GM12878 (cell line): ENCODE data around the gene FUS. TPM values are rescaled to one million over a fixed set of nuclear protein-coding genes. Genes with fewer than 3 reads are reported as not detected.

ENCODE experiments used
- ATAC-seq: fragments of 200-7000 bp; cut with Tn5 transposase; 3 replicates; pipeline ENCODE4 v1.9.1; 2020; ENCODE audit warnings: mild to moderate bottlenecking, moderate library complexity
- BruUV-seq: library from RNA; stranded (reverse); fragments of 400-500 nt; replicated peaks from 2 replicates; lab custom pipeline; 2021; lab: Mats Ljungman, UMichigan
- CTCF ChIA-PET: fragments of 300-600 bp; sonication (Branson Sonifier 250); formaldehyde crosslinking; extraction: SDS; loops from one replicate; lab custom pipeline; 2021; ENCODE audit warnings: inconsistent platforms; lab: Yijun Ruan, JAX
- POLR2A ChIA-PET: fragments of 350-600 bp; formaldehyde crosslinking; extraction: SDS; loops from one replicate; lab custom pipeline; 2021; ENCODE audit warnings: inconsistent platforms; lab: Charles Lee
- RAD21 ChIA-PET: fragments of 300-600 bp; sonication (Branson Sonifier 250); formaldehyde crosslinking; loops from one replicate; lab custom pipeline; 2023; ENCODE audit warnings: antibody characterized with exemption; ENCODE audit not compliant: unreplicated experiment; lab: Charles Lee
- SMC1A ChIA-PET: fragments of 300-600 bp; sonication (Branson Sonifier 250); formaldehyde crosslinking; loops from one replicate; lab custom pipeline; 2023; ENCODE audit not compliant: unreplicated experiment, uncharacterized antibody; lab: Charles Lee
- DNase-seq: peaks from one replicate; pipeline ENCODE4 v3.0.0-alpha.2; 2011; ENCODE audit warnings: low read depth, low spot score
- FAIRE-seq: peaks from 3 replicates; lab custom pipeline; 2011; peaks lifted over from hg19 to GRCh38; lab: Jason Lieb, UNC
- H2AFZ ChIP-seq: 2 replicates; pipeline ENCODE4 v1.6.0; 2011; ENCODE audit warnings: low read depth, low read length, control low read depth; ENCODE audit not compliant: control insufficient read depth
- H3K27ac ChIP-seq: 2 replicates; pipeline ENCODE4 v1.5.1; 2011; ENCODE audit warnings: control low read depth; ENCODE audit not compliant: control insufficient read depth, insufficient read depth
- H3K27me3 ChIP-seq, 2 experiments: replicated peaks in 1 of 2; 2 replicates each; pipeline versions ENCODE4 v1.6.0 to v1.6.1; 2011; ENCODE audit warnings: low read length in 1 of 2; ENCODE audit not compliant: control insufficient read depth in 2 of 2, insufficient read depth in 2 of 2
- H3K36me3 ChIP-seq, 2 experiments: 2 replicates each; pipeline ENCODE4 v1.5.1; 2011; ENCODE audit warnings: low read length in 1 of 2; ENCODE audit not compliant: control insufficient read depth in 2 of 2, insufficient read depth in 2 of 2
- H3K4me1 ChIP-seq: 2 replicates; pipeline ENCODE4 v1.6.1; 2011; ENCODE audit warnings: mild to moderate bottlenecking, low read length, moderate library complexity, mixed read lengths; ENCODE audit not compliant: control insufficient read depth, insufficient read depth
- H3K4me2 ChIP-seq: 2 replicates; pipeline ENCODE4 v1.6.0; 2011; ENCODE audit warnings: control low read depth; ENCODE audit not compliant: control insufficient read depth, insufficient read depth
- H3K4me3 ChIP-seq: fragments of 200-600 bp; sonication (generic); 2 replicates; pipeline ENCODE4 v1.5.1; 2016
- H3K79me2 ChIP-seq: 2 replicates; pipeline ENCODE4 v1.6.0; 2011; ENCODE audit warnings: low read length; ENCODE audit not compliant: control insufficient read depth, insufficient read depth
- H3K9ac ChIP-seq: 2 replicates; pipeline ENCODE4 v1.8.0; 2011; ENCODE audit warnings: low read length, control low read depth, mixed read lengths; ENCODE audit not compliant: control insufficient read depth, insufficient read depth
- H3K9me3 ChIP-seq: replicated peaks from 3 replicates; pipeline ENCODE4 v1.5.1; 2011; ENCODE audit warnings: mild to moderate bottlenecking, low read length; ENCODE audit not compliant: control insufficient read depth, insufficient read depth
- H4K20me1 ChIP-seq: 2 replicates; pipeline ENCODE4 v1.6.0; 2011; ENCODE audit not compliant: control insufficient read depth, insufficient read depth
- BHLHE40 ChIP-seq, 2 experiments: fragments of 450-650 bp in 1 of 2; IDR thresholded peaks; 2 replicates each; pipeline ENCODE4 v1.6.1; 2011 to 2017; ENCODE audit warnings: low read depth in 2 of 2, borderline replicate concordance in 1 of 2, improper control_type of control experiment in 1 of 2, low read length in 1 of 2, mild to moderate bottlenecking in 1 of 2
- CBFB ChIP-seq: IDR thresholded peaks from 2 replicates; pipeline ENCODE4 v1.6.1; 2016; ENCODE audit warnings: antibody characterized with exemption, low read depth
- CBX5 ChIP-seq: sonication (generic); IDR thresholded peaks from 2 replicates; pipeline ENCODE4 v1.6.1; 2016; ENCODE audit warnings: low read depth, moderate library complexity, mild to moderate bottlenecking, inconsistent platforms
- CREM ChIP-seq: IDR thresholded peaks from 2 replicates; pipeline ENCODE4 v1.6.1; 2014; ENCODE audit warnings: antibody characterized with exemption, low read depth
- EZH2 ChIP-seq: IDR thresholded peaks from 2 replicates; pipeline ENCODE4 v1.6.1; 2012; ENCODE audit warnings: low read depth, mild to moderate bottlenecking, control low read depth, inconsistent platforms, low read length, borderline replicate concordance; ENCODE audit not compliant: control insufficient read depth
- FOXK2 ChIP-seq: fragments of 450-650 bp; IDR thresholded peaks from 2 replicates; pipeline ENCODE4 v1.6.1; 2017; ENCODE audit warnings: mild to moderate bottlenecking, moderate library complexity
- GABPA ChIP-seq: IDR thresholded peaks from 2 replicates; pipeline ENCODE4 v1.6.1; 2014; ENCODE audit warnings: antibody characterized with exemption, low read depth, mild to moderate bottlenecking, inconsistent platforms
- IKZF2 ChIP-seq, 2 experiments: fragments of 450-650 bp; IDR thresholded peaks; 2 replicates each; pipeline ENCODE4 v1.6.1; 2017; ENCODE audit warnings: mild to moderate bottlenecking in 2 of 2, moderate library complexity in 2 of 2
- IRF4 ChIP-seq: IDR thresholded peaks from 2 replicates; pipeline ENCODE4 v1.6.1; 2011; ENCODE audit warnings: low read depth, low read length
- JUND ChIP-seq: IDR thresholded peaks from 2 replicates; pipeline ENCODE4 v1.6.1; 2012; ENCODE audit warnings: low read depth, mild to moderate bottlenecking, low read length, improper control_type of control experiment, moderate library complexity
- MEF2A ChIP-seq: IDR thresholded peaks from 2 replicates; pipeline ENCODE4 v1.6.1; 2011; ENCODE audit warnings: low read depth, mild to moderate bottlenecking, low read length, moderate library complexity; ENCODE audit not compliant: insufficient read depth
- NBN ChIP-seq: fragments of 450-650 bp; IDR thresholded peaks from 2 replicates; pipeline ENCODE4 v1.6.1; 2016
- NFIC ChIP-seq: IDR thresholded peaks from 2 replicates; pipeline ENCODE4 v1.6.1; 2012; ENCODE audit warnings: low read depth, mild to moderate bottlenecking, inconsistent platforms, low read length, moderate library complexity
- POLR2A ChIP-seq: IDR thresholded peaks from 2 replicates; pipeline ENCODE4 v1.6.1; 2011; ENCODE audit warnings: low read depth, mild to moderate bottlenecking, low read length
- SMARCA5 ChIP-seq: fragments of 450-650 bp; IDR thresholded peaks from 2 replicates; pipeline ENCODE4 v1.6.1; 2017; ENCODE audit warnings: mild to moderate bottlenecking
- ZSCAN29 ChIP-seq: fragments of 450-650 bp; IDR thresholded peaks from 2 replicates; pipeline ENCODE4 v1.6.1; 2017; ENCODE audit warnings: mild to moderate bottlenecking, moderate library complexity
- ZZZ3 ChIP-seq: IDR thresholded peaks from 2 replicates; pipeline ENCODE4 v1.6.1; 2011; ENCODE audit warnings: low read depth; ENCODE audit not compliant: control insufficient read depth, insufficient read length
- whole genome bisulfite sequencing: methylation state at CpG from one replicate; pipeline ENCODE4 v1.1.6; 2016; ENCODE audit warnings: low lambda C conversion rate; ENCODE audit not compliant: insufficient replicate concordance, insufficient coverage; ENCODE audit errors: missing lambda C conversion rate; 5-methylcytosine and 5-hydroxymethylcytosine counted together
- in situ Hi-C: fragments of 300-500 bp; cut with MboI; formaldehyde crosslinking; loops from 9 replicates; pipeline ENCODE4 v1.14.3; 2018; ENCODE audit warnings: mixed read lengths
- intact Hi-C: fragments of 100-400 bp; cut with micrococcal nuclease; formaldehyde crosslinking; loops from one replicate; pipeline ENCODE4 v1.14.2; 2022; ENCODE audit not compliant: unreplicated experiment
- polyA plus RNA-seq, 11 experiments: library from polyadenylated mRNA; depleted of rRNA in 4 of 11; unstranded in 6 of 11; stranded (reverse) in 5 of 11; fragments of >200 nt; fragmentation: Nextera tagmentation in 4 of 11; fragmentation: Illumina TruSeq in 1 of 11; extraction: Ambion mirVana in 4 of 11; extraction: Trizol in 1 of 11; gene quantifications; 1 replicate in 1 of 11; 2 replicates in 10 of 11; pipeline versions ENCODE4 v1.2.1 to v1.2.3, GENCODE V29; 2011 to 2016; ENCODE audit warnings: inconsistent platforms in 2 of 11, missing spikeins in 2 of 11, low read depth in 1 of 11
- total RNA-seq, 4 experiments: library from RNA; depleted of rRNA in 3 of 4; stranded (reverse); fragments of >200 nt in 3 of 4; fragmentation: Illumina TruSeq in 1 of 4; extraction: Trizol in 1 of 4; gene quantifications; 2 replicates each; pipeline versions ENCODE4 v1.2.1 to v1.2.3, GENCODE V29; 2013 to 2021
- TF ChIP-seq, protein P1 (sequence below): IDR thresholded peaks from 2 replicates; pipeline ENCODE4 v1.6.1; 2012; ENCODE audit warnings: low read depth, low read length, improper control_type of control experiment
- TF ChIP-seq, protein P2 (sequence below): IDR thresholded peaks from 2 replicates; pipeline ENCODE4 v1.6.1; 2012; ENCODE audit warnings: low read depth, low read length, improper control_type of control experiment
- TF ChIP-seq, protein P3 (sequence below): fragments of 450-650 bp; IDR thresholded peaks from 2 replicates; pipeline ENCODE4 v1.6.1; 2014; ENCODE audit warnings: mild to moderate bottlenecking

FUS gene
- total and polyA plus RNA-seq, 10 of the 15 experiments (the other 5 are each of a cell fraction or from before 2014, with no cell fraction given), result 46.8 to 521 (median 347) TPM

DNA sequence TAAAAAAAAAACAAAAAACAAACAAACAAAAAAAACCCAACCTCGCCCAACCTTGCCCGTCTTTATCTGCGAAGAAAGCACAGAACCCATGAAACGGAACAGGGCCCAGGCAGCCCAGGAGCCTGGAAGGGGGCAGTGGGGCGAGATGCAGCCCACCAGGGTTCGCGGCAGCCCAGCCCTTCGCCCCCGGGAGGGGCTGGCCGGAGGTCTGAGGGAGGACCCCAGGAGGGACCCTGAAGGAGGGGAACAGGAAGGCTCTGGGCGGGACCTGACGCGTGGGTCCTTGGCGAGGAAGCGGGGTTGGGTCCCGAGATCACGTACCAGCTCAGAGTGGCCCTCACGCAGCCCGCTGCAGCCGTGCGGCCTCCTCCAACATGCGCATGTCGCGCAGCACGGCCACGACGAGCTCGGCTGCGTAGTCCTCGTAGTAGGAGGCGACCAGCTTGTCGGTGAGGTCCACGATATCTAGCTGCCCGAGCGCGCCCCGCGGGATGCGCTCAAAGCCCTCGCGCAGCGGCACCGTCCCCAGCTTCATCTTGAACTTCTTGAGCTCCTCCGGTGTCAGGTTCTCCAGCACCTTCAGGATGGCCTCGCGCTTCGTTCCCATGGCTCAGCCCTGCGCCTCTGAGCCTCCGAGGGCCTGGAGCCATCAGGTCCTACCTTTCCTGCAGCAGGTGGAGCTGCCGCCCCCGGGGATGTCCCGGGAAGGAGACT lies 36.6 kb downstream of the FUS start, which contains the start of gene PYDC1:
TSS of gene PYDC1 (minus strand) at position 714 of the 714 bp plus-strand sequence. CDS start at position 607, 107 bp downstream.
- Histone ChIP-seq H3K36me3 (no peaks in the 10 kb centered on the region), H4K20me1 (no peaks in the 10 kb centered on the region), H3K4me1 (peaks cover 14% of the 10 kb centered on the region), H3K4me3 (no peak within 1 kb of the TSS), H3K4me2 (peak within 1 kb of the TSS; percentile 64), H3K9ac (no peak within 1 kb of the TSS), H3K27ac (no peak within 1 kb of the TSS), H2AFZ (no peak within 1 kb of the TSS), H3K27me3 (peaks cover 14 to 18% of the 10 kb centered on the region in 2 experiments), H3K79me2 (no peaks in the 10 kb centered on the region), H3K9me3 (no peaks in the 10 kb centered on the region)
- intact Hi-C loops (no loop called here), in situ Hi-C loops (no loop called here)
- ATAC-seq (peak; percentile 11; the same call in 1 of the 3 replicates), FAIRE-seq (no peak), DNase-seq (no peak)
- POLR2A ChIA-PET, result no interaction called here
- SMC1A ChIA-PET, result interaction anchor here (1.2 to 1.3 kb wide), 3 partner anchors 13 to 166 kb away, joined by 3 to 4 read pairs (median 3); no protein-coding TSS in a partner anchor
- 7% methylated on average over 46 of the region's 52 CpGs for WGBS
- RAD21 ChIA-PET, result interaction anchor here (1.0 to 1.4 kb wide), 2 partner anchors 166 to 169 kb away, joined by 3 to 4 read pairs; no protein-coding TSS in a partner anchor
- CTCF ChIA-PET, result interaction anchor here (0.7 to 0.8 kb wide), 2 partner anchors 37 to 72 kb away, joined by 3 to 4 read pairs; partner anchors contain the start of gene FUS
- BruUV-seq, result no TSS peak
- TF ChIP-seq IKZF2 (IDR thresholded peaks at IDR 0.05) (no peak), NBN (no peak), CREM (no peak), SMARCA5 (no peak), MEF2A (no peak), ZSCAN29 (no peak), ZZZ3 (no peak), BHLHE40 (IDR thresholded peaks at IDR 0.05; ENCODE audit: borderline replicate concordance in 1 of 2, low read depth in 2 of 2, low read length in 1 of 2) (no peak), GABPA (no peak), JUND (no peak), CBFB (no peak), POLR2A (no peak), IRF4 (no peak), NFIC (no peak), FOXK2 (no peak), CBX5 (no peak), EZH2 (no peak)
- TF ChIP-seq, protein P1, sequence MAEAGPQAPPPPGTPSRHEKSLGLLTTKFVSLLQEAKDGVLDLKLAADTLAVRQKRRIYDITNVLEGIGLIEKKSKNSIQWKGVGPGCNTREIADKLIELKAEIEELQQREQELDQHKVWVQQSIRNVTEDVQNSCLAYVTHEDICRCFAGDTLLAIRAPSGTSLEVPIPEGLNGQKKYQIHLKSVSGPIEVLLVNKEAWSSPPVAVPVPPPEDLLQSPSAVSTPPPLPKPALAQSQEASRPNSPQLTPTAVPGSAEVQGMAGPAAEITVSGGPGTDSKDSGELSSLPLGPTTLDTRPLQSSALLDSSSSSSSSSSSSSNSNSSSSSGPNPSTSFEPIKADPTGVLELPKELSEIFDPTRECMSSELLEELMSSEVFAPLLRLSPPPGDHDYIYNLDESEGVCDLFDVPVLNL, result no peak
- TF ChIP-seq, protein P2, sequence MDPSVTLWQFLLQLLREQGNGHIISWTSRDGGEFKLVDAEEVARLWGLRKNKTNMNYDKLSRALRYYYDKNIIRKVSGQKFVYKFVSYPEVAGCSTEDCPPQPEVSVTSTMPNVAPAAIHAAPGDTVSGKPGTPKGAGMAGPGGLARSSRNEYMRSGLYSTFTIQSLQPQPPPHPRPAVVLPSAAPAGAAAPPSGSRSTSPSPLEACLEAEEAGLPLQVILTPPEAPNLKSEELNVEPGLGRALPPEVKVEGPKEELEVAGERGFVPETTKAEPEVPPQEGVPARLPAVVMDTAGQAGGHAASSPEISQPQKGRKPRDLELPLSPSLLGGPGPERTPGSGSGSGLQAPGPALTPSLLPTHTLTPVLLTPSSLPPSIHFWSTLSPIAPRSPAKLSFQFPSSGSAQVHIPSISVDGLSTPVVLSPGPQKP, result no peak
- TF ChIP-seq, protein P3, sequence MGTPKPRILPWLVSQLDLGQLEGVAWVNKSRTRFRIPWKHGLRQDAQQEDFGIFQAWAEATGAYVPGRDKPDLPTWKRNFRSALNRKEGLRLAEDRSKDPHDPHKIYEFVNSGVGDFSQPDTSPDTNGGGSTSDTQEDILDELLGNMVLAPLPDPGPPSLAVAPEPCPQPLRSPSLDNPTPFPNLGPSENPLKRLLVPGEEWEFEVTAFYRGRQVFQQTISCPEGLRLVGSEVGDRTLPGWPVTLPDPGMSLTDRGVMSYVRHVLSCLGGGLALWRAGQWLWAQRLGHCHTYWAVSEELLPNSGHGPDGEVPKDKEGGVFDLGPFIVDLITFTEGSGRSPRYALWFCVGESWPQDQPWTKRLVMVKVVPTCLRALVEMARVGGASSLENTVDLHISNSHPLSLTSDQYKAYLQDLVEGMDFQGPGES, result no peak
